SKM-1 treated with dmso at 0.1 percent for 144 hours (cell line): ENCODE data around the gene AGPAT3.
A peak's percentile ranks its signal among the peaks of the same experiment; 100 is the strongest.

Experiments
- DNase-seq: peaks from one replicate; lab custom pipeline; 2025; ENCODE audit not compliant: unreplicated experiment; lab: John Stamatoyannopoulos, UW

AGPAT3 gene

GRCh38 chr21:43992121-43992520 lies 127.1 kb downstream of the AGPAT3 start:
- no peak for DNase-seq

- no peak for DNase-seq
These were observed 128.5 kb downstream of the AGPAT3 start for GRCh38 chr21:43993420-43993934.

GRCh38 chr21:43994085-43994484 lies 129.1 kb downstream of the AGPAT3 start:
- no peak for DNase-seq

GRCh38 chr21:43994646-43995045 lies 129.6 kb downstream of the AGPAT3 start:
- DNase-seq = no peak

GRCh38 chr21:43995521-43996105 lies 130.6 kb downstream of the AGPAT3 start:
- DNase-seq = no peak

- DNase-seq = no peak
These were observed 133.0 kb downstream of the AGPAT3 start for GRCh38 chr21:43997766-43998742.

- DNase-seq = no peak
These were observed 135.3 kb downstream of the AGPAT3 start for GRCh38 chr21:44000360-44000759.

GRCh38 chr21:44002511-44002910 lies 137.5 kb downstream of the AGPAT3 start:
- DNase-seq = no peak

GRCh38 chr21:44003307-44003966 lies 138.4 kb downstream of the AGPAT3 start:
- no peak for DNase-seq

- DNase-seq = no peak
These were observed 140.0 kb downstream of the AGPAT3 start for GRCh38 chr21:44005071-44005470.

- no peak for DNase-seq
These were observed 140.6 kb downstream of the AGPAT3 start for GRCh38 chr21:44005593-44005992.

- DNase-seq = no peak
These were observed 141.1 kb downstream of the AGPAT3 start for GRCh38 chr21:44006017-44006619.

- DNase-seq = no peak
These were observed 141.6 kb downstream of the AGPAT3 start for GRCh38 chr21:44006656-44007055.

- DNase-seq = peak; percentile 54
These were observed 145.4 kb downstream of the AGPAT3 start for GRCh38 chr21:44010429-44010828.

- no peak for DNase-seq
These were observed 146.1 kb downstream of the AGPAT3 start for GRCh38 chr21:44011123-44011522.

- peak; percentile 55 for DNase-seq
These were observed 146.8 kb downstream of the AGPAT3 start, which contains the start of gene TRAPPC10 for GRCh38 chr21:44011579-44012473. Gene TRAPPC10, plus strand, starts transcription at chr21:44012309. Its CDS starts 185 bp downstream, at chr21:44012494.

- DNase-seq = peak; percentile 61
These were observed 147.7 kb downstream of the AGPAT3 start for GRCh38 chr21:44012474-44013379.

GRCh38 chr21:44013380-44014088 lies 148.5 kb downstream of the AGPAT3 start:
- peak; percentile 59 for DNase-seq
